ENCODE measurements around the gene TAOK1. TPM values are rescaled to one million over a fixed set of nuclear protein-coding genes. Genes with fewer than 3 reads are reported as not detected.

The TAOK1 gene
- total RNA-seq, 3 donors from 2014 or later (not counting 1 experiment from before 2014, with no cell fraction given) = 55.4 to 76.9 (median 70.0) TPM

DNA sequence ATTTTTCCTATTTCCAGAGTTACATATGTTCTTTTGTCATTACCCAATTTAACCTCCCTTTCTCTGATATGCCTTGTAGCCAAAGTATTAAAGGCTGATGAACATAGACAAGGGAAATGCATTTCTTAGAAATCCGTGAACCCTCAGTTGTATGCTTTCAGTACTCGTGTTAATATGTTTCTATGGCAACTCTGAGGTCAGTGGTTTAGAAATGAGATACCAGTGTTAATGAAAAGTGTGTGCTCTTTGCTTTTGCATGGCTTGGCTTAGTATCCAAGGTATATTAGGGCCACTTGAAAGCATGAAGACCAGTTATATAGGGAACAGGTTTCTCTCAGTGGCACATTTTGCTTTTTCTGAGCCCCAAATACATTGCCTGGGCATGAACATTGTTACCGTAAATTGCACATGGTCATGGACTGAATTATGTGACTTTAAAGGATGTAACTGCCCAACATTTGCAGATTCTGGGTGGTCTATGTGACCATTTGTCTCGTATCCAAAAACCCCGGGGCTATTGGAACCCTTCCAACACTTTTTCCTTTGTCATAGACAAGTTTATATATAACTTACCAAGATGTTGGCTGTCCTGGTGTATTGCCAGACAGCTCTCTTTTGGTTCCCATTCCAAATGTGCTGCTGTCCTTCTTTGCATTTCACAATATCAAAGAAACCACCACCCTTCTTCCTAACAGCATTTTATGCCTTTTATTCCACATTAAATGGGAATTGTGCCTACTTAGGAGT, 159.2 kb downstream of the TAOK1 start:
- peaks cover 3% of the 10 kb centered on the region for H3K36me3 ChIP-seq (ENCODE audit: control insufficient read depth, insufficient read depth, low read length)
- H3K27ac ChIP-seq (ENCODE audit: low read length) = no peak overlapping the region
- H3K4me1 ChIP-seq (ENCODE audit: control insufficient read depth, insufficient read depth, low read length) = no peaks in the 10 kb centered on the region
- H3K9me3 Mint-ChIP-seq = no peaks in the 10 kb centered on the region
- H3K27me3 ChIP-seq (ENCODE audit: control insufficient read depth, insufficient read depth, low read length) = no peaks in the 10 kb centered on the region
- H3K4me1 Mint-ChIP-seq = peaks cover 13 to 21% of the 10 kb centered on the region in 2 donors
- H3K4me3 Mint-ChIP-seq = no peak overlapping the region
- no peaks in the 10 kb centered on the region for H3K9me3 ChIP-seq (ENCODE audit: control insufficient read depth, insufficient read depth, low read length)
- H3K36me3 Mint-ChIP-seq = no peaks in the 10 kb centered on the region
- peak; percentile 50 to 84 (median 79) for ATAC-seq
- TF ChIP-seq, protein P1, sequence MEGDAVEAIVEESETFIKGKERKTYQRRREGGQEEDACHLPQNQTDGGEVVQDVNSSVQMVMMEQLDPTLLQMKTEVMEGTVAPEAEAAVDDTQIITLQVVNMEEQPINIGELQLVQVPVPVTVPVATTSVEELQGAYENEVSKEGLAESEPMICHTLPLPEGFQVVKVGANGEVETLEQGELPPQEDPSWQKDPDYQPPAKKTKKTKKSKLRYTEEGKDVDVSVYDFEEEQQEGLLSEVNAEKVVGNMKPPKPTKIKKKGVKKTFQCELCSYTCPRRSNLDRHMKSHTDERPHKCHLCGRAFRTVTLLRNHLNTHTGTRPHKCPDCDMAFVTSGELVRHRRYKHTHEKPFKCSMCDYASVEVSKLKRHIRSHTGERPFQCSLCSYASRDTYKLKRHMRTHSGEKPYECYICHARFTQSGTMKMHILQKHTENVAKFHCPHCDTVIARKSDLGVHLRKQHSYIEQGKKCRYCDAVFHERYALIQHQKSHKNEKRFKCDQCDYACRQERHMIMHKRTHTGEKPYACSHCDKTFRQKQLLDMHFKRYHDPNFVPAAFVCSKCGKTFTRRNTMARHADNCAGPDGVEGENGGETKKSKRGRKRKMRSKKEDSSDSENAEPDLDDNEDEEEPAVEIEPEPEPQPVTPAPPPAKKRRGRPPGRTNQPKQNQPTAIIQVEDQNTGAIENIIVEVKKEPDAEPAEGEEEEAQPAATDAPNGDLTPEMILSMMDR (IDR thresholded peaks at IDR 0.05) = no peak
- intact Hi-C loops (cut with micrococcal nuclease) = no loop called here
- H3K4me3 ChIP-seq (ENCODE audit: low read length) = no peak overlapping the region
- WGBS (ENCODE audit: insufficient coverage) = 36% methylated on average over 5 of the region's 5 CpGs
- peak overlapping the region; percentile 34 to 61 for H3K27ac Mint-ChIP-seq
- H3K27me3 Mint-ChIP-seq (ENCODE audit: low read depth in 2 of 2) = no peaks in the 10 kb centered on the region
- DNase-seq = no peak

DNA sequence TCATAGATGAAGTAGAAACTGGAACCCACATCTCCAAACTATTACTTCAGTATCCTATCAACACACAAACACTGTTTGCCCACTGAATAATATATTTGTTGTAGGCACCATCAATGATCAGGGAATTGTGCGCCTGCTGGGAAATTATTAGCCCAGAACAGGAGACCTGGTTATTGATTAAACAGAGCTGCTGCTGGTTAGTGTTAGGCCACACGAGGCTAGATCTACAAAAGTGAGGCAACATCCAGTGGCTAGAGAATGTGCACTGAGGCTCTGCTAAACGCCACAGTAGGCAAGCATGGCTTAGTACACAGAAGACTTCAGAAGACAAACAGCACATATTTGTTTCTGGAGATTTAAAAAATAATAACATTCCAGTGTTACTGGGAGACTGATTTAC, 165.7 kb downstream of the TAOK1 start:
- H3K27ac Mint-ChIP-seq = peak overlapping the region in 1 of 2 donors; percentile 21
- no peaks in the 10 kb centered on the region for H3K36me3 Mint-ChIP-seq
- DNase-seq (no peak), ATAC-seq (no peak)
- Histone ChIP-seq H3K36me3 (ENCODE audit: control insufficient read depth, insufficient read depth, low read length) (no peaks in the 10 kb centered on the region), H3K4me1 (ENCODE audit: control insufficient read depth, insufficient read depth, low read length) (peaks cover 20% of the 10 kb centered on the region), H3K27me3 (ENCODE audit: control insufficient read depth, insufficient read depth, low read length) (no peaks in the 10 kb centered on the region), H3K9me3 (ENCODE audit: control insufficient read depth, insufficient read depth, low read length) (no peaks in the 10 kb centered on the region), H3K27ac (ENCODE audit: low read length) (no peak overlapping the region), H3K4me3 (ENCODE audit: low read length) (no peak overlapping the region)
- H3K4me3 Mint-ChIP-seq = no peak overlapping the region
- WGBS (ENCODE audit: insufficient coverage) = 94% methylated on average over 3 of the region's 3 CpGs
- TF ChIP-seq, protein P1 (IDR thresholded peaks at IDR 0.05) = no peak
- peaks cover 15 to 30% of the 10 kb centered on the region in 2 donors for H3K4me1 Mint-ChIP-seq
- no peaks in the 10 kb centered on the region for H3K9me3 Mint-ChIP-seq
- intact Hi-C loops (cut with micrococcal nuclease) = no loop called here
- H3K27me3 Mint-ChIP-seq (ENCODE audit: low read depth in 2 of 2) = no peaks in the 10 kb centered on the region

DNA sequence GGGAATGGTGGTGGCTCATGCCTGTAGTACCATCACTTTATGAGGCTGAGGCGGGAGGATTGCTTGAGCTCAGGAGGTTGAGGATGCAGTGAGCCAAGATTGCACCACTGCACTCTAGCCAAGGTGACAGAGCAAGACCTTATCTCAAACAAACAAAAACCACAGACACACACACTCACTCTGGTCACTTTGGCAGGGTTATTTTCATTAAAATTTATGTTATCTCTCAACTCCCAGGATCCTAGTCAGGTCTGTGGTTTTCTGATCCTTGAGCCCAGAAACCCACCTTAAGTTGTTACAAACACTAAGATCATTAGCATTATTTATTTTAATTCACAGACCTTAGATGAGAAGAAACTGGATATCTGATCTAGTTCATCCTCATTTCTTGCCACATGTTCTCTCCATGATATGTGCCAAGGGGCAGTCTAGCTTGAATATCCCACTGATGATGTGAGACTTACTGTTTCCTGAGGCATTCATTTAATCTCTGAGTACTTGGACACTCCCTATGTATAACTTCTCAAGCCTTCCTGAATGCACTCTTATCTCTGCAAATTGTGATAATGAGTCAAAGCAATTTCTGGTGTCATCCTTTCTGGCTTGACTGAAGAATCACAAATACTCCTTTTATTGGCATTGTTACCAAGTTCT, 167.0 kb downstream of the TAOK1 start:
- peaks cover 29 to 37% of the 10 kb centered on the region in 2 donors for H3K4me1 Mint-ChIP-seq
- ATAC-seq = peak; percentile 20 to 71 (median 35)
- 73% methylated on average over 1 of the region's 1 CpG for WGBS (ENCODE audit: insufficient coverage)
- H3K4me3 Mint-ChIP-seq = peak overlapping the region; percentile 25
- no peaks in the 10 kb centered on the region for H3K36me3 ChIP-seq (ENCODE audit: control insufficient read depth, insufficient read depth, low read length)
- no peaks in the 10 kb centered on the region for H3K9me3 Mint-ChIP-seq
- H3K9me3 ChIP-seq (ENCODE audit: control insufficient read depth, insufficient read depth, low read length) = no peaks in the 10 kb centered on the region
- no peaks in the 10 kb centered on the region for H3K27me3 Mint-ChIP-seq (ENCODE audit: low read depth in 2 of 2)
- H3K27ac Mint-ChIP-seq = peak overlapping the region; percentile 78 to 81
- no peaks in the 10 kb centered on the region for H3K27me3 ChIP-seq (ENCODE audit: control insufficient read depth, insufficient read depth, low read length)
- DNase-seq = no peak
- TF ChIP-seq, protein P1 (IDR thresholded peaks at IDR 0.05) = no peak
- H3K4me3 ChIP-seq (ENCODE audit: low read length) = no peak overlapping the region
- no peaks in the 10 kb centered on the region for H3K36me3 Mint-ChIP-seq
- intact Hi-C loops (cut with micrococcal nuclease) = no loop called here
- peak overlapping the region; percentile 2 for H3K27ac ChIP-seq (ENCODE audit: low read length)
- H3K4me1 ChIP-seq (ENCODE audit: control insufficient read depth, insufficient read depth, low read length) = peaks cover 30% of the 10 kb centered on the region
